Right forelimb (tissue), 1 donor: ENCODE data around the gene BTBD16.

Experiments
- DNase-seq: peaks from one replicate; pipeline ENCODE4 v3.0.0-alpha.2; 2018

Gene BTBD16

DNA sequence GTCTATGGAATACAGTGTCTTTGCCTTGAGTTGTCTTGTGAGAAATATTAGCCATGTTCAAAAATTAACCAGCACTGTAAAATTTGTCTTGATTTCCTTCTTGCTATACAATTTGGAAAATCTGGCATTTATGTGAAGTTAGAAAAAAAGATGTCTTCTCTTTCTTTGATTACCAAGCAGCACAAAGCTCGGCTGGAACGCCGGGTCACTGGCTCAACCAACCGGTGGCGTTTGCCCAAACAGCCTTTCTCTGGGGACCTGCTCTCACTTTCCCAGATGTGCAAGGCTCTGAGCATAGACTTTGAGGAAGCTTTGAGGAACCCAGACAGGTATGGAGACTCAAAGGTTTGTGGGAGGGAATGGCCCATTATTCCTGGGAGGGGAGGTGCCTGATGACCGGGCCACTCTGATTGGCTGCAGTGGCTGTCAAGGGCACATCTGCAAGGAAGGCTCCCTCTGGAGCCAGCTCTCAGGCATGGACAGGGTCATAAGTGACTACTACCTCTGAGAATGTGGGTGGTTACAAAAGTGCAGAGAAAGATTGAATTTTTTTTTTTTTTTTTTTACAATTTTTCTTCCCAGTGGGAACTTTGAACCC, 5.6 kb downstream of the BTBD16 start:
- no peak for DNase-seq

DNA sequence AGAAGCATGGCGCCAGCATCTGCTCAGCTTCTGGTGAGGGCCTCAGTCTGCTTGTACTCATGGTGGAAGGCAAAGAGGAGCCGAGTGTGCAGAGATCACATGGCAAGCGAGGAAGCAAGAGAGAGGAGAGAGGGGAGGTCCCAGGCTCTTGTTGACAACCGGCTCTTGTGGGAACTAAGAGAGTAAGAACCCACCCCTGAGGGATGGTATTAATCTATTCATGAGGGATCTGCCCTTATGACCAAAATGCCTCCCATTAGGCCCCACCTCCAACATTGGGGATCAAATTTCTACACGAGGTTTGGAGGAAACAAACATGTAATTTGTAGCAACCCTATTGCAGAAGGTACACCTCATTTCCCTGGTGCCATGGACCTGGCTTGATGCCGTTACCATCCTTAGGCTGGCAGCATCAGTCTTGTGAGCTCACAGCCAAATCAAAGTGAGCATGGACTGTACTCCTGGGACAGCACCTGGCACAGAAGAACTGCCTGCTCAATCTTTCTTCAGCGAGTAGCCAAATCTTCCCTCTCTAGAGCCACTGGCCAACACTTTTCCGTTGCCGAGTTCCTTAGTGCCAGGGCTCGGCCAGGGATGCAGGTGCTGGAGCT, 6.5 kb downstream of the BTBD16 start:
- DNase-seq: no peak

DNA sequence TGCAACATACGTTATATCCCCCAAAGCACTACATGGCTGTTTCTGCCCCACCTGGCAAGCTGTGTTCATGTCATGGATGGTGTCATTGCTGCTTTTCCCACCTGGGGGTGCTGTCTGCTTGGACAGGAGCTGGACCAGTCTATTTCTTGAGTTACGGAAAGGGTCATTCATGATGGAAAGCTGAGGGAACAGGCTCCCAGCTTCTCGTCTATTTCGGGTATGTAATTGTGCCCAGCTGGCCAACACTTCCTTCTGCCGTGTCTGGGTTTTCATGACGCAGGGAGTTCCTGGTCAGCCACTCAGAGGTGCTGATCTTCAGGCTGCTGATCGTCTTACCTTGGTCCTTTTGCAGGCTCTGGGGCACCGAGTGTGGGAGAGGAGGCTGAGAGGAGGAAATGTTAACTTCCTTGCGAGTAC, 8.6 kb downstream of the BTBD16 start:
- peak; percentile 61 for DNase-seq

DNA sequence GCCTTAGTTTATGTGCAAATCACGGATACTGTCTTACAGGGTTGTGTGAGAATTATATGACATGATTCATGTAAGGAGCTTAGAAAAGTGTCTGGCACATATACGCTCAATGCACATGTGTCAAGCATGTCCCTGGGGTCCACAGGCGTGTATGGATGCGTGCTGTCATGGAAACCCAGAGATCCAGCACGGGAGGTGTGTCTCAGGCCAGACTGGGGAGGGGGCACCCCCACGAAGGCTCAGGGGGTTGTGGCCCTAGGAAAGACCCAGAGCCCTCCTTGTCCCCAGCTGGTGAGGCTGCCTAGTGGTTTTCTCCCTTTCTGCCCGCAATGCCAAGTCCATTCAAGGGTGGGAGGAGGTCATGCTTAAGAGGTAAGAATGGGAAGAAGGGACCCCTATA, 9.1 kb downstream of the BTBD16 start:
- DNase-seq: no peak

DNA sequence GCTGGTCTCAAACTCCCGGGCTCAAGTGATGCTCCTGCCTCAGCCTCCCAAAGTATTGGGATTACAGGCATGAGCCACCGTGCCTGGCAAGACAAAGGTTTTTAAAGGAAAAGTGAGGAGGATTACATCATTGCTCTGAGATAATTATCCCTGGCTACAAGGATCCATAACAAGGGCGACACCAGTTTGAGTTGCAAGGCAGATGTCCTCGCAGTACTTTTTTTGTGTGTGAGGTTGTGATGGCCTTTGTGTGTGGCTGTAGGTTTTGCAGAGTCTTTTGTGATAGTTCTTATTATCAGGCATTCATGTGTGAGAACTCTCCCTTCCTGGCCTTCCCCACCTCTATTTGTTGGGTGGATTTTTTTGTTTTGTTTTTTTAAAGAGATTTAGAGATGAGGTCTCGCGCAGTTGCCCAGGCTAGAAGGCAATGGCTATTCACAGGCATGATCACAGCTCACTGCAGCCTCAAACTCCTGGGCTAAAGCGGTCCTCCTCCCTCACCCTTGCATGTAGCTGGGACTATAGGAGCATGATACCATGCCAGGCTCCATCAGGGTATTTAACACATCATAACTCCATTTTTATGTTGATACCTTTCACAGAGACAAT, 10.0 kb downstream of the BTBD16 start:
- no peak for DNase-seq

DNA sequence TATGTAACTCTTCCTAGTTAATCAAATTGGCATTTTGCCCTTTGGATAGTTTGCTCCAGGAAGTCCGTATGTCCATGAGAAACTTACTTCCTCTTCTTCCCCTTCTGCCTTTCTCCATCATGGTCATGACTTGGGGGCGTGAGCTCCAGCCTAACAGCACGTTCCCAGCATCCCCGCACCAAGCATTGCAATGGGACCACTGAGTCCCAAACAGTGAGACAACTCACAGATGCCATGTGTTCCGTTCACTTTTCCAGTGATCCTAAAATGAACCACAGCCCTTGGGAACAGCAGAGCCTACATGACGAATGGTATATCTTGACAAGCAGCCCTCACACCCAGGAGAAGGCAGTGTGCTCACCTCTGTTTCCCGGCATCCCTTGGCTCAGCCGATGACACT, 10.7 kb downstream of the BTBD16 start:
- no peak for DNase-seq

DNA sequence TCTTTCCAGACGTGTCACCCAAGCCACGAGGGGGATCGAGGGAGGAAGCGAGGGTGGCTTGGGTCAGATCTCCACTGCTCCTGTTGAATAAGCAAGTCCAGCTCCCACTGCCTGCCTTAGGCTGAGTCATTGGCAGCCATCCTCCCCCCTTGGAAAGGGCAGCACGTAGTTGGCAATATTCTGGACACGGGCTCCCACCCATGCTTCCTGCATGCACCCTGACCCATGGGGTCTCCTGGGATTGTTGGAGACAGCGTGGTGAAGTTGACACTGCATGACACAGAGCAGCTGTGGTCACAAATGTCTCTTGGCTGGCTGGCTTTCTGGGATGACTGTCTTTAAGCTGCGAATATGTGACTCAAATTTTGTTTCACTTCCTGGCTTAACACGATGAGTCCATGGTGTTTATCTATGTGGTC, 11.2 kb downstream of the BTBD16 start:
- DNase-seq: no peak

DNA sequence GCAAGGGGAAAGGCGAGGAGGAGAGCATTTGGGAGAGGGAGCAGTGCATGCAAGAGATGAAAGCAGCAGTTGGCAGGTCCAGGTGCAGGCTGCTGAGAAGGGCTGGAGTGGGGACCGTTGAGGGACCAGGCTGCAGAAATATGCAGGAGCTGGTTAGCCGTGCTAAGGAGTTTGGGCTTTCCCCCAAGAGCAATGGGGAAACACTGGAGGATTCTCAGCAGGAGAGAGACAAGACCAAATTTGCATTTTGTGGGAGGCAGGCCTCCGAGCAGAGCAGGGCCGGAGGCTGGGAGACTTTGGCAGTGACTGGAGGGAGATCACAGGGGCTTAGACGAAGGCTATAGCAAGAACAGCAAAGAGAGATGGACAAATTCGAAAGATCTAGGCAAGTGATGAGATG, 11.8 kb downstream of the BTBD16 start:
- no peak for DNase-seq

DNA sequence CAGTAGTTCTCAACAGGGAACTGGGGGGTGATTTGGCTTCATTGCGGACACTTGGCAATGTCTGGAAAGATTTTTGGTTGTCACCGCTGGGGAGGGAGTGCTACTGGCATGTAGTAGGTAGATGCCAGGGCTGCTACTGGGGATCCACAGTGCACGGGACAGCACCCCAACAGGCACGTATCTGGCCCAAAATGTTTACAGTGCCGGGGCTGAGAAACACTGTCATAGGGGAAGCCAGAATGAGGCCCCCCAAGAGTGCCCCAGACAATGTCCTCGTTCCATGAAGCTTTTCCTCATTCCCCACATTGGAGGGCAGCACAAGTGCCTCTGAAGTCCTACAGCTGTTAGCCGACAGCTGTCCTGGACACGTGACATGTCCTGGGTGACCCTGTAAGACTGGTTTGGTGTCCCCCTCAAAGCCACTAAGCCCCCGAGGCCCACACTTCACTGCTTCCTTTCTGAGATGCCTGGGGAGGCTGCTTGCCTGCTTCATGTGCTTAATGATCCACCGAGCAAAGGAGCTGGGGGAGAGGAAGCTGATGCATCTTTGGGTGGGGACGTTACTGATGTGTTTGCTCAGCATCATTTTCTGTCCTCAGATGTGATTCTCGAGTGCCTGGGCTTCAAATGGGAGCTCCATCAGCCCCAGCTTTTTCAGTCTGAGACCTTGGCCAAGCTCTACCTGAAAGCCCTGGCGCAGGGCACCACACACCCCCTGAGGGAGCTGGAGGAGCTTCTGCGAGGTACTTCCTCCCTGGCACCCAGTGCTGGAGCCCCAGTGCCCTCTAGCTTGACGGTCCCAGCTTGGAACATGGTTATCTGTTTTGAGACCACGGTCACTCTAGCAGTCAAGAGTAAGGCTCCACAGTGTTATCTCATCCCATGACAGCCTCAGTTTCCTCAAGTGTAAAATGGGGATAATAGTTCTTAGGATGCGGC, 14.7 kb downstream of the BTBD16 start:
- no peak for DNase-seq

DNA sequence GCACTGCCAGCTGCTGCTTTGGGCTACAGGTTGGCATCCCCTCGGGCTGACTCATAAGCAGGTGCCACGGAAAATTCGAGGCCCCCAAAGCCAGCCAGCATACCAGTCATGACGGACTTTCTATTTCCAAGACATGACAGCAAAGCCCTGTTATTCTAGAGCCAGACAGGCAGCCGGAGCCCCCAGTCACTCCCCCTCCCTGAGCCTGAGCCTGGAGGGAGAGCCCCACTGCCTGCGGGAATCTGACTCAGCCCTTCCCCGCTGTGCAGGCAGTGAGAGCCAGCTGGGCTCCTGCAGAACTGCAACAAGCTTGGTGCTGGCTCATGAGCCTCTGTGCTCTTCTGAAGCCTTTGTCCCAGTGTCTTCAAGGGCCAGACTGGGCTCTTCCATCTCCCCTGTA, 15.8 kb downstream of the BTBD16 start:
- DNase-seq: peak; percentile 74

DNA sequence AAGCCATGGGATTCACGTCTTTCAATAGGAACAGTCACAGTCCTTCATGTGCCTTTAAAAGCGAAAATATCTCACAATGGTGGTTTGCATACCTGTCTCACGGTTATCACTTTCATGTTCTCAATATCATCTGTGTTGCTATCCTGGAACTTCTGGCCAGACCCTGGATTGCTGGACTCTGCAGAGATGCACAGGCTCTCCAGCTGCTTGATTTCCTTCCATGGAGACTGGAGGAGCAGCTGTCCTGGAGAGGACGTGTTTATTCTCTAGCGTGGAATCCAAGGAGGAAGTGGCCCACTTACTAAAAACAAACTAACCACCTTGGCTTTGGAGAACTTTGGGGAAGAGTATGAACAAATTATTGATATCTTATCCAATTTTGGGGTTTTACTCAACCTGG, 16.5 kb downstream of the BTBD16 start:
- DNase-seq: no peak

DNA sequence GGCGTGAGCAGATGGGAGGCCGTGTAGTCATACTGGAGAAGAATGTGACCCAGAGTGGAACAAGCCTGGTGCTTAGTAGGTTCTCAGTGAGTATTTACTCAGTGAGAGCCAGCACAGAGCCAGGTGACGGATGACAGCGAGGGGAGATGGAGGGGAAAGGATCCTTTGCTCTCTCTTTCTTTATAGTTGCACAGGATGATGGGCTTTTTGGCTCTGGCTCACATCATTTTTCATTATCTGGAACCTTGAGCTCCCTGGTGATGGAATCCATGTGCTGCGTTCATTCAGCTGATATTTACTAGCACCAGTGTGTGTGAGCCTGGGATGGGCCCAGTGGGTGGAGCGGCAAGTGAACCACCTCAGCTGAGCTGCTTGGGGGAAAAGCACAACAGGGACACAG, 17.2 kb downstream of the BTBD16 start:
- DNase-seq: no peak

DNA sequence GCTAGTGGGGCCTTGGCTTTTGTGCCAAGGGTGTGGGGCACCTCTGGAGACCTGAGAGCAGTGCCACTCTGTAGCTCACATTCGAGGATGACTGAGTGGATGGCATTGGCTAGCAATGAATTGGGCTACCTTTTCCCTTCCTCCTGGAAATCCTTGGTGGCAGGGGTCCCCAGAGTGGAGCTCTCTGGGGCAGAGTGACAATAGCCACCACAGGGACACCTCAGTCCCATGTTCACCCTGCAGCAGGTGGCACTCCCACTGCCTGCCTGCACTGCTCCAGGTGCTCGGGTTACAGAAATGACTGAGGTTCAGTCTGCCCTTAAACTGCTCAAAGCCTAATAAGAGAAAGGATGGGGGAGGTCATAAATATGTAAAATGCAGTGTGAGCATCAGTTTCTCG, 17.8 kb downstream of the BTBD16 start:
- DNase-seq: no peak

DNA sequence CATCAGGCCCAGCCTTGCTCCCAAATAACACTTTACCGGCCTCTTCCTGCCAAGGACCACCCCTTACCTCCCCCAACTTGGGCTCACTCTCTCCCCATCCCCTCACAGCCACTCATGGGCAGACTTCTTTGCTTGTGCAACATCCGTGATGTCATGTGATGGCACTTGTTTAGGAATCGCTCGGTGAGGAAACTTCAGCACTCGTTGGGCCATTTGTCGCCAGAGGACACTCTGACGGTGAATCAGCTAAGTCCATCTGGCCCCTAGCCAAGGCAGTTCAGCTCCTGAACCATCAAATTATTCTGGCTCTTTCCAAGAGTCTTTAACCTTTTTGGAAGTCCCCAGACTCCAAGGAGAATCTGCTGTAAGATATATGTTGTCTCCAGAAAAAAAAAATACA, 19.2 kb downstream of the BTBD16 start:
- DNase-seq: no peak

DNA sequence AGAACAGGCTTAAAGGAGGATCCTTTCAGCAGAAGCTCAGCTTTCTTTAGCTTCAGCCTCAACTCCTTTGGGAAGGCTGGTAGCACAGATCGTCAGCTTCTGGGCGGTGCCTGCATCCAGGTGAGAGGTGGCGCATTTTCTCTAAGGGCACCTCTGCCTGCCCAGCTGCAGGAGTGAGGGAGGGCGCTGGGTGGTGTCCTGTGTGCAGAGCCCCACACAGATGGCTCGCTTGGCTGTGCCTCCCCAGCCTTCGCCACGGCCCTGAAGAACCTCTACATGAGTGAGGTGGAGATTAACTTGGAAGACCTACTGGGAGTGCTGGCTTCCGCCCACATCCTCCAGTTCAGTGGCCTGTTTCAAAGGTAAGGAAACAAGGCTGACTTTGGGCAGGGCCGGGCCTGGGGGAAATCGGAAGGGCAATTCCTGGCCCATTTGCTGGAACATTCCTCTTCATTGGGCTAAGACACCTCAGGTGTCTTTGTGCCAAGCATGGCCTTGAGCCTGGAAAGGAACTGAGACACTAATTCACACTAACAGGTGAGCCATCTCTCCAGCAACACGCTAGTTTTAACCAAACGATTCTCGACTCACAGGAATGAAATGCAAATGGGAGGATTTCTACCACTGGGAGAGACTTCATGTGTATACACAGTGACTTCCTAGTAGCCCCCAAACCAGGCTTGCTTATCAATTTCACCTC, 19.9 kb downstream of the BTBD16 start:
- DNase-seq: no peak

DNA sequence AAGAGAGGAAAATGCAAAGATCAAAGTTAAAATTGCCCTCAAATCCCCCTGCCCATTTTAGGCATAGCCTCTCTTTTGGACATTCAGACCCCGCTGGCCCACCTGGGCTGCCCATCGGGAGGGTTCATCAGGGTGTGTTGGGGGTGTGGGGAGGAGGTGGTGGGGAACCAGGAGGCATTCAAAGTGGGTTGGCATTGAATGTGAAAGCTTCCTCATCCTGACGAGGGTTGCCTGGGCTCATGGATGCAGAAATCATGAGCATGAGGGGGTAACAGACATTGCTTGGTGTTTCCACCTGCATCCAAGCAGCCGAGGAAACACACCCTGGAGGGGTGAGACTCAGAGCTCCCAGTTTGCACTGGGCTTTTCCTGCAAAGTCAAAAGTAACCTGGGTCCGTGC, 20.6 kb downstream of the BTBD16 start:
- DNase-seq: no peak

DNA sequence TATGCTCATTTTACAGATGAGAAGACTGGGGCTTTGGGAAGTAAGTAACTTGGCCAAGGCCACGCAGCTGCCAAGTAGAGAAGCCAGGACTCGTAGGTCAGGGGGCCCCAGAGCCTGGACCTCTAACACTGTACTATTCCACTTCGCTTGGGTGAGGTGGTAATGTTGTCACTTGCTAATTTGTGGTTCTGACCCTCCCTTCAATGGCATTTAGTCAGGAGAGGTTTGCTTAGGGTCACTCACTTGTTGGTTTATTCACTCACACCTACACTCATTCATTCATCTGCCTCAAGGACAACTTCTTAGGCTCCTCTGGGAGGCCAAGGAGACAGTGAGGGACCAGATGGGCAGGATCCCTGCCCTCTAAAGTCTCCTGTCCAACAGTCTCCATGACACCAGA, 21.3 kb downstream of the BTBD16 start:
- DNase-seq: no peak

DNA sequence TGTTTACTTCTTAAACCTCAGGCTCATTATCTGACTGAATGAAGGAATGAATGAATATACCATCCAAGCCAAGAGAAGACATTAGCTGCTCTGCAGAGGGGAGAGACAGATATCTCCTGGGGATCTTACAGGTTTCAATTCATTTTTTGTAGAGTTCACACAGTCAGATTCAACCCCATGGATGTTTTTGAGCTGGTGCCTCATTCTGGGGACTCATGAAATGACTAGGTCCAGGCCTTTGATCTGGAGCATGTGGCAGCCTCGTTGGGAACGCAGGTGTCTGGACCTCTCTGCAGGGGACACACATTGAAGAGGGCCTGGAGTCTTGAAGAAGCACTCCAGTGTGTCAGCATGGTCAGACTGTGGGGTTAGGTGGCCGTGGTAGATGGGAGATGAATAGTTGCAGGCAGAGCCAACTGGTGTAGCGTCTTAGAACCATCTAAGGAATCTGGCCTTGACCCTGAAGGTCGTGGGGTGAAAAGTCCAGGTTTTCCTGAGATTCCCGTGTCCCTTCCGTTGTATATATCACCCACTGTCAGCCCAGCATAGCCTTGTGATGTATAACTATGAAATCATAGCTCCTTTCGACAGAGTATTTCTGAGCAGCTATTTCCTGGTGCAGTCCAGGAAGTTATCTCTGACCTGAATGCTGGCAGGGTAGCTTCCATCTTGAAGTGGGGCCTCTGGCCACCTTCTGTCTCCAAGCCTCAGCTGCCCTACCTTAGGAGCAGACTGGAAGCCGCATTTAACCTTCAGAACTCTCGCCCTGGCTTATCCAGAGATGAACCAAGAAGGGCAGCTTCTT, 22.3 kb downstream of the BTBD16 start:
- no peak for DNase-seq

DNA sequence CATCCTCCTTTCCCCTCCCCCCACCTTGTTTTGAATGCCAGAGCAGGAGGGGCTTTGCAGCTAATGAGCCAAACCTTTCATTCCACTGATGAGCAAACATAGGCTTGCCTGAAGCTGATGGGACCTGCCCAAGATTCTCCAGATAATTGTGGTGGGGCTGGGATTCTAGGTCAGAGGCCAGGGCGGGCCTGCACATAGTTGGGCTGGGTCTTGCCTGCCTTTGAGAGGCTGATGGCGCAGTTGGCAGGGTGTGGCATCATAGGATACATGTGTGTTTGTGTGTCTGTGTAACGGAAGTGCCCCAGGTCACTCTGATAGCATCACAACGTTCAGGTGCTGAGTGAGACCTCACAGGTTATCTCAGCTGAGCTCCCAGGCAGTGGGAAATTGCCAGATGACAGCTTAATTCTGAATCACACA, 22.9 kb downstream of the BTBD16 start:
- DNase-seq: no peak

DNA sequence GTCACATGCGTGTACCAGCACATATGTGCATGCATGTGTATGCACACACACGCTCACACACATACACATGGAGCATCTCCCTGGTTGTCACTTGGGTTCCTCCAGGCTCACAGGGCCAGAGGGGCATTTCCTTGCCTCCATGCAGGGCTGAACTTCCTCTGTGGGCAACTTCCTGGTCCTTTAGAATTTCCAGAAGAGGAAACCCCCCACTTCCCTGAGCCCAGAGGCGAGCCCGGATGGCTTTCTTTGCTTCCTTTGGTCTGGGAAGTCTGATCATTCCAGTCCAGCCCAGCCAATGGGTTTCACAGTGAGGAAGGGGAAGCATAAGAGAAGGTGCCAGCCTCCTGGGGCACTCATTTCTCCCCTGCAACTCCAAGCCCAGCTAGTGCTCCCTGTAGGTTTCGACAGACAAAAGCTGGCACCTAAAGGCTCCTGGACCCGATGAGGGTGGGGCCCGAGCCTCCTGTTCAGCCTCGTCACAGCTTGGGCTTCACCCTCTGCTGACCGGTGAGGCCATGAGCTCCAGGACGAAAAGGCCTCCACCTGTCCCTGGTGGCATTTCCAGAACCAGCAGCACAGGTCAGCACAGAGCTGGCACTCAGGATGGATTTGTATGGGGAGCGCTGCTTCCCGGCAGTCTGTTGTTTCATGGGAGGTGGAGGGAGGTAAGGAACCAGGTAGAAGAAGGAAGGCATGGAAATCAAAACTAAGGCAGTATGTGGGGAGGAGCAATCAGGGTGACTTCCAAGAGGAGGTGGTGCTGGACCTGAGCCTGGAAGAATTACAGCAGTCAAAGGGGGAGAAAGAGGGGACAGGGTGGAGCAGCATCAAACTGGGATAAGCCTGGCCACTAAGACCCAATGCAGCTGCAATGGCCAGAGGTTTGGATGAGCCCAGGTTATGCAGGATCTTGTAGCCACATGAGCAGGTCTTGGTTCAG, 23.7 kb downstream of the BTBD16 start:
- no peak for DNase-seq

DNA sequence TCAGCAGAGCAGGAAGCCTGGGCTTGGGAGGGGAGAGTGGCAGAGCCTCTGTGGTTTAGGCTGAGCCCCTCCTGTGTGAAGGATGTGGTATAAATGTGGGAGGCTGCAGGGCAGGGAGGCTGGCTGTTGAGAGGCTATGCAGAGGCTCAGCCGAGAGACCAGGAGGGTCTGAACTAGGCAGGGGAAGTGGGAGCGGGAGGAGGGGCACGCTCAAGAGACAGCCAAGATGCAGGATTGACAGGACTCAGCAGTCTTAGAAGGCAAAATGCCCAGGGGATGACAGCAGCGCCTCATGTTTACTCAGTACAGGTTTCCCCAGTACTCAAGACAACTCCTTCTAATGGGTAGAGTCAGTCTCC, 24.3 kb downstream of the BTBD16 start:
- DNase-seq: no peak
